NCI-H2196 treated with DMSO at 0.1 percent for 48 hours (cell line): Measurements from ENCODE around the gene FBXL14.

Source experiments
- DNase-seq: peaks from one replicate; lab custom pipeline; 2025; ENCODE audit not compliant: unreplicated experiment; lab: John Stamatoyannopoulos, UW

FBXL14 gene

GRCh38 chr12:1595026-1595561 lies 713 bp upstream of the FBXL14 start:
- no peak for DNase-seq

- peak; percentile 11 for DNase-seq
Observed at GRCh38 chr12:1594006-1594260, 448 bp downstream of the FBXL14 start.

- no peak for DNase-seq
Observed at GRCh38 chr12:1593174-1594005, 991 bp downstream of the FBXL14 start.

DNA sequence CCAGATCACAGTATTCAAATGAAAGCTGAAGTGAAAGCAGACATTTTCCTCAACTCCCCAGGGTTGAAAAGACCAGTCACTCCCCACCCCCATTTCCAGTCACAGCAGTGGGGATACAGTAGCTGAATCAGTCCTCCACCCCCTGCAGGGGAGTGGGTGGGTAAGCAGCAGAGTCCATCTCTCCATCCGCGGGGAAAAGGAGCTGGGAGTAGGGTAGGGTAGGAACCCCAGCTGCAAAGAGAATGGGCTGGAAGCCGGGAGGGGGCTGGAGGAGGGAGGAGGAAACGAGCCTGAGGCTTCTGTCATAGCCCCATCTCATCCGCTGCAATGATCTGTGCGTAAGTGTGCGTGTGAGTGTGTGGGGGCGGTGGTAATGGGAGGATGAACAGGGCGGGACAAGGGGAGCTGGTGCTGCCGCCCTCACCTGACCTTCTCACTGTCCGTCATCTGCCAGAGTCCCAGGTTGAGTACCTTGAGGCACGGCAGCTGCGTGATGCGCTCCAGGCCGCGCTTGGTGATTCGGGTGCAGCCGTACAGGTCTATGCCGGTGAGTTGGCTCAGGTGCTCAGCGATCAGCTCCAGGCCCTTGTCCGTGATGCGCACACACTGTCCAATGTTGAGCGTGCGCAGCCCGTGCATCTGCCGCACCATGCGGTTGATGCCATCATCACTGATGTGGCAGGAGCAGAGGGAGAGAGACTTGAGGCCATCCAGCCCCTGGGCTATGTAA lies 1.8 kb downstream of the FBXL14 start:
- DNase-seq: no peak

GRCh38 chr12:1591543-1591942 lies 2.8 kb downstream of the FBXL14 start:
- DNase-seq: no peak

- no peak for DNase-seq
Observed at GRCh38 chr12:1591034-1591433, 3.3 kb downstream of the FBXL14 start.

- DNase-seq: no peak
Observed at GRCh38 chr12:1590221-1590979, 4.0 kb downstream of the FBXL14 start.

- DNase-seq: no peak
Observed at GRCh38 chr12:1588575-1588947, 5.8 kb downstream of the FBXL14 start.

DNA sequence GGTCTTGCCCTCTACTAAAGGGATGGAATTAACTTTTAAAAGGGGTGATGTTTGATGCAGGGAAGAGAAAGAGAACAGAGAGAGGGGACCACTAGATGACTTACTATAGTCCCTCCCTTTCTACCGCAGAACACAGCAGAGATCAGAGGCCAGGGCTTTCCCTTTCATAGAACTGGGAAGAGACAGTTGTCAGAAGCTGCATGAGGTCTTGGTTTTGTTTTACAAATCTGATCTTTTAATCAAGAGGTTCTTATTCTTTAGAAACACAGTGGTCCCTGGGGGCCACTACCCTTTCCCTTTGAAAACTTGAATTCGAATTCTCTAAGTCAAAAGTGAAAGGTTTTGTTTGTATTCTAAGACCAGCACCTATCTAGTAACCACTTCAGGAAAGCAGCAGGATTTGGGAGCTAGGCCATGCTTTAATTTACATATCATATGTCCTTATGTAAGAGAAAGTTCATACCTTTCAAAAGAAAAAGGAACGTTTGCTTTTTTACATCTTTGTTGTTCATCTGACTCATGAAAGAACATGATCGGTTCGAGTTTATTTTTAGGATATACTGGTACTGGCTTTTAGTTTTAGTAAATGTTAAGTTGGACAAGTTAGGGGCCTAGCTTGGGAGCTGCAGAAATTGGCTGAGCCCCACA lies 6.3 kb downstream of the FBXL14 start:
- no peak for DNase-seq

GRCh38 chr12:1584326-1584725 lies 10.1 kb downstream of the FBXL14 start:
- DNase-seq: no peak

DNA sequence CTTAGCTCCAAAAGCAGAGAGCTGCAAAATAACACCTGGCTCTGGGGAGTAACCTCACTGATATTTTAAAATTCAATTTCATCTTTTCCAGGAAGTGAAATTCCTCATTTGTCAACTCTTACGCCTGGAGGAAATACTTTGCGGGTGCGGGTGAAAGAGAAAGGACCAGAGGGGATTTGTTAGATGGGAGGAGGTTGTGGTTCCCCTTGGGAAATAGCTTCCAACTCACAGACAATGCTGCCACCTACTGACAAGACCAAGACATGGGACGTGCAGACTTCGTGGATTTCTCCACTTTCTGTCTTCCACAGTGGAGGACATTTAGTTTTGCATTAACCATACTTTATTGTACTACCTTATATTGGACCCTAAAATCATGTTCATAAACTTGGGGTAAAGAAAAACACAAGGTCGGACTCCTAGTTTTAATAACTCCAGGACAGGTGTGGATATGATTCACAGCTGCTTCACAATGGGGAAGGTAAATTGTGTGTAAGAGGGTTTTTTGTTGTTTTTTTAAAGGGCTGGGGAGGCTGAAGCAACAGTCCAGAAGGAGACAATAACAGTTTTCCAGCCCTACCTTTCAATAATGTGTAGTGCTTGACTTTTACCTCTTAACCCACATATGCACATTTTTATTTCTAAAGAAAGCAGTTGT lies 10.8 kb downstream of the FBXL14 start:
- peak; percentile 23 for DNase-seq

DNA sequence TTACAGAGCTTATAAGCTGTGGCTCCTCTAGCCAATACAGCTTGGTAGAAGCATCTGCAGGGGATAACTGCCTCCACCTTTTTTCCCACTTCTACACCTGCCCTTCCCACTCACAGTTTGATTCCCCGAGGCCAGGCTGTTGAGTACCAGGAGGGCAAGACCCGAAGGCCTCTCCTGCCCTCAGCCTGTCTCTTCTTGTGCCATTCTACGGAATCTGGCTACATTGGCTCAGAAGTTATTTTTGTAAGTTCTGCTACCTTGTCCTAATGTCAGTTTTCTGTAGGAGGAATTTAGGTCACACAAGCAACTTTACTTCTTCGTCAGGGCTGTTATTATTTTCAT lies 11.7 kb downstream of the FBXL14 start:
- DNase-seq: no peak

GRCh38 chr12:1581973-1582708 lies 12.2 kb downstream of the FBXL14 start:
- DNase-seq: no peak

- no peak for DNase-seq
Observed at GRCh38 chr12:1580526-1580925, 13.9 kb downstream of the FBXL14 start.

DNA sequence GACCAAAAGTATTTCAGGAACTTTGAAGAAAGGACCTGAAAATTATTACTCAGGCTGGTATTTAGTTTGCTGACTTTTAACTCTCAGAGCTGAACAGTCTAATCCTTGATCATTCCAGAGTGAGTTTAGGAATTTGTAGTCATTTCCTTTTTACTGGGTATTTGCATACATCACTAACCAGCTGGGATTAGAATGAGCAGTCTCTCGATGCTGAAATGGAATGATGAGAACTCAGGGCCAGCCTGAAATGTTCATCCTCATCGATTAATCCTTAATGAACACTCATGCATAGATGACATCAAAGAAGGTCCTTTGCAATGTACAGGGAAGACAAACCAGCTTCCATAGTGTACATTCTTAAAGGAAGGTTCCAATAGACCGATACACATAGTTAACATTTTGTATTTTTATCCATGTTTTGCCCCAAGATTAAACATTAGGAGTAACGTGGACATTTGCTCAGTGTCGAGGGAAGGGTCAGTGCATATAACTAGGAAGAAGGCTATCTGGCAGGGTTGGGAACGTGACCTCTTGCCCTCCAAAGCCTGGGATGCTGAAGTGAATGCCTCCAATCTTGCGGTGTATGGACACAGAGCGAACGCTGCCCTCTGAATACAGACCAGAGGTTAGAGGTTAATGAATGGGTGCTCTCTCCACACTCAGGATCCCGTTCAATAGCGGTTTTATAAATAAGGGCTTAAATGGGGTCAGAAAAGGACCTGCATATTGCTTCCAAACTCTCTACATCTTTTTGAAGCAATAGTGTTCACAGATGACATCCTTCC lies 14.5 kb downstream of the FBXL14 start:
- no peak for DNase-seq

- DNase-seq: no peak
Observed at GRCh38 chr12:1576410-1577241, 17.8 kb downstream of the FBXL14 start.

GRCh38 chr12:1575408-1576401 lies 18.7 kb downstream of the FBXL14 start:
- DNase-seq: no peak
